Vagina (tissue), 2 donors: ENCODE results near the gene ALG1.
"Not testable (repeated sequence)": the region's sequence is repeated elsewhere in the genome, so short reads cannot be mapped to it uniquely, and the experiment has no call there.

Experiments used
- CTCF ChIP-seq, 3 experiments: fragments of 450-650 bp in 2 of 3; fragments of 200-600 bp in 1 of 3; sonication (generic) in 1 of 3; IDR thresholded peaks; one replicate each; pipeline ENCODE4 v1.5.1; 2017 to 2019; ENCODE audit warnings: antibody characterized with exemption in 3 of 3, mild to moderate bottlenecking in 2 of 3, moderate library complexity in 2 of 3
- POLR2A ChIP-seq, 2 donors: fragments of 450-650 bp; IDR thresholded peaks; one replicate each; pipeline ENCODE4 v1.6.1; 2017; ENCODE audit warnings: antibody characterized with exemption in 2 of 2, mild to moderate bottlenecking in 2 of 2, moderate library complexity in 2 of 2
- POLR2AphosphoS5 ChIP-seq, 2 donors: sonication (generic); formaldehyde crosslinking; IDR thresholded peaks; one replicate each; pipeline ENCODE4 v1.9.0; 2017; ENCODE audit warnings: antibody characterized with exemption in 2 of 2, mild to moderate bottlenecking in 2 of 2, low read depth in 1 of 2; ENCODE audit not compliant: insufficient read depth in 1 of 2

- TF ChIP-seq CTCF (IDR thresholded peaks at IDR 0.05); POLR2A (IDR thresholded peaks at IDR 0.05); POLR2AphosphoS5 (IDR thresholded peaks at IDR 0.05; ENCODE audit: insufficient read depth in 1 of 2, low read depth in 1 of 2): not testable (repeated sequence)
Observed at GRCh38 chr16:5097470-5098220, 26.0 kb downstream of the ALG1 start, which contains the start of gene EEF2KMT.
